Stimulated activated memory B cell treated with anti-CD40 and anti-IgM and Interleukin-4, amounts not matched to agents 10 μg/mL and 1 μg/mL and 100 μg/mL, for 72 hours (primary cell): ENCODE data around the gene PSEN1.

Source experiments
- ATAC-seq: fragments of 150-1000 bp; cut with Tn5 transposase; 2 replicates; pipeline ENCODE4 v1.10.0; 2021
- H3K27ac Mint-ChIP-seq: one replicate; pipeline ENCODE4 v1.8.0; 2022; ENCODE audit warnings: mild to moderate bottlenecking, mixed read lengths
- H3K27me3 Mint-ChIP-seq: one replicate; pipeline ENCODE4 v1.8.0; 2022; ENCODE audit warnings: mixed read lengths
- H3K36me3 Mint-ChIP-seq: one replicate; pipeline ENCODE4 v1.8.0; 2022; ENCODE audit warnings: mixed read lengths
- H3K4me1 Mint-ChIP-seq: one replicate; pipeline ENCODE4 v1.8.0; 2022; ENCODE audit warnings: mixed read lengths
- H3K4me3 Mint-ChIP-seq: one replicate; pipeline ENCODE4 v1.8.0; 2022; ENCODE audit warnings: mild to moderate bottlenecking, moderate library complexity, mixed read lengths
- H3K9me3 Mint-ChIP-seq: one replicate; pipeline ENCODE4 v1.8.0; 2022; ENCODE audit warnings: mixed read lengths

Gene PSEN1

DNA sequence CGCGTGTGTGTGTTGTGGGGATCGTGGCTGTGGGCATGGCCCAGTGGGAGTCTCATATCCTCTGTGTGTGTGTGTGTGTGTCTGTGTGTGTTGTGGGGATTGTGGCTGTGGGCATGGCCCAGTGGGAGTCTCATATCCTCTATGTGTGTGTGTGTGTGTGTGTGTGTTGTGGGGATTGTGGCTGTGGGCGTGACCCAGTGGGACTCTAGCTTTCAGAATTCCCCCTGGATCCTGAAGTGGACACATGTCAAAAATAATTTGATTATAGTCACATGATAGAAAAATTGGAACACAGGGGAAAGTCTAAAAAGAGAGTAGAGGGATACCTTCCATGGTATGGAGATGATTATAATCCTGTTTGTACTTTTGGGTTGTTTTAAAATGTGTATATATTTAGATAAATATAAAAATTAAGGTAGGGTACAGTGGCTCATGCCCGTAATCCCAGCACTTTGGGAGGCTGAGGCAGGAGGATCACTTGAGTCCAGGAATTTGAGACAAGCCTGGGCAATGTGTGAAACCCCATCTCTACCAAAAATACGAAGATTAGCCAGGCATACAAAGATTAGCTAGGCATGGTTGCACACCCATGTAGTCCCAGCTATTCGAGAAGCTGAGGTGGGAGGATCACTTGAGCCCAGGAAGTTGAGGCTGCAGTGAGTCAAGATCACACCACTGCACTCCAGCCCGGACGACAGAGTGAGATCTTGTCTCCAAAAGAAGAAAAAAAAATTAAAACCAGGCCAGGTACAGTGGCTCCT is 112.0 kb downstream of the PSEN1 start:
- Mint-ChIP-seq H3K27ac (peak overlapping the region; percentile 50), H3K4me1 (peaks cover 38% of the 10 kb centered on the region), H3K36me3 (no peaks in the 10 kb centered on the region), H3K9me3 (no peaks in the 10 kb centered on the region), H3K27me3 (peaks cover 31% of the 10 kb centered on the region), H3K4me3 (peak overlapping the region; percentile 60)
- peak; percentile 32 for ATAC-seq

DNA sequence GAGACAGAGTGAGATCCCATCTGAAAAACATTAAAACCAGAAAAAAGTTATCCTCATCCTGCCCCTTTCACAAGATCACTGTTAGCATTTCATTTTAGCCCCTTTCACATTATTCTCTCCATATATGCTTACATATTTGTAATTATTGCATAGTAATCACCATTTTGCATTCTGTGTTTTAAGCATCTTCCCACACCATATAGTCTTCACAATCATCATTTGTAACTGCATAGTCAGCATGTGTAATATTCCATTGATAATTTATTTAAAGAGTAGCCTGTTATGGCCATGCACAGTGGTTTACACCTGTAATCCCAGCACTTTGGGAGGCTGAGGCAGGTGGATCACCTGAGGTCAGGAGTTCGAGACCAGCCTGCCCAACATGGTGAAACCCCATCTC is 112.8 kb downstream of the PSEN1 start:
- Mint-ChIP-seq H3K27ac (peak overlapping the region; percentile 50), H3K4me3 (no peak overlapping the region), H3K36me3 (no peaks in the 10 kb centered on the region)

GRCh38 chr14:73249564-73250316 is 113.4 kb downstream of the PSEN1 start:
- no peaks in the 10 kb centered on the region for H3K36me3 Mint-ChIP-seq
- ATAC-seq, result no peak
- peak overlapping the region; percentile 50 for H3K27ac Mint-ChIP-seq
- no peak overlapping the region for H3K4me3 Mint-ChIP-seq
- H3K9me3 Mint-ChIP-seq, result no peaks in the 10 kb centered on the region
- peaks cover 33% of the 10 kb centered on the region for H3K4me1 Mint-ChIP-seq
- peaks cover 24% of the 10 kb centered on the region for H3K27me3 Mint-ChIP-seq

More for the DNA sequence above, 112.8 kb downstream of the PSEN1 start:
- Mint-ChIP-seq H3K4me1 (peaks cover 33% of the 10 kb centered on the region), H3K9me3 (no peaks in the 10 kb centered on the region), H3K27me3 (peaks cover 30% of the 10 kb centered on the region)
- ATAC-seq, result no peak

GRCh38 chr14:73250317-73250713 is 114.0 kb downstream of the PSEN1 start:
- ATAC-seq, result no peak
- H3K27me3 Mint-ChIP-seq, result peaks cover 23% of the 10 kb centered on the region
- H3K36me3 Mint-ChIP-seq, result no peaks in the 10 kb centered on the region
- no peak overlapping the region for H3K27ac Mint-ChIP-seq
- peaks cover 33% of the 10 kb centered on the region for H3K4me1 Mint-ChIP-seq
- H3K4me3 Mint-ChIP-seq, result no peak overlapping the region
- no peaks in the 10 kb centered on the region for H3K9me3 Mint-ChIP-seq

DNA sequence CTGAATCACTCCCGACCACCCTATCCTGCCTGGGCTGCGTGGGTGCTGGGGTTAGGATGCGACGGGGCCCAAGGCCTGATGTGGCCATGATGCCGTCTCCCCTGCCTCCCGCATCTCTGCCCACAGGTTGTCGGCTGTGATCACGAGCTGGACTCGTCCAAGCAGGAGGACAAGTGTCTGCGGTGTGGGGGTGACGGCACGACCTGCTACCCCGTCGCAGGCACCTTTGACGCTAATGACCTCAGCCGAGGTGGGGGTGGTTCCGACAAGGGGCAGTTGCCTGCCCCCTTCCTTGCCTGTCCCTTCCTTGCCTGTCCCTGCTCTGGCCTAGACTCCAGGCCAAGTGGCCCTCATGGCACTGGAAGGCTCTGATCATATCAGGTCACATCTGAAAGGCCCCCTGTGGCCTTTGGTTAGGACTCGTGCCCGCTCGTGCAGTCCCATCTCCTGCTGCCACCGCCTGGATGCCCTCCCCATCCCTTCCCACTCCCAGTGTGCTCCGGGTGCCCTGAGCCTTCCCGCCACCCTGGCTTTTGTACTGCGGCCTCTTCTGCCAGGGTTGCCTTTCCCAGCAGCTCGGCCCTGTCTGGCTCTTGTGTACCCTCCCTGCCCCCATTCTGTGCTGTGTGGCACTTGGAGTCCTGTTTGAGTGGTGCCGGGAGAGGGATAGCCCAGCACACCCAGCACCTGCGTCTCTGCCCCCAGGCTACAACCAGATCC is 114.6 kb downstream of the PSEN1 start:
- ATAC-seq, result no peak
- Mint-ChIP-seq H3K9me3 (no peaks in the 10 kb centered on the region), H3K36me3 (no peaks in the 10 kb centered on the region), H3K27me3 (peaks cover 23% of the 10 kb centered on the region), H3K27ac (no peak overlapping the region), H3K4me1 (peaks cover 33% of the 10 kb centered on the region), H3K4me3 (no peak overlapping the region)

GRCh38 chr14:73251516-73252215 is 115.4 kb downstream of the PSEN1 start:
- no peak overlapping the region for H3K27ac Mint-ChIP-seq
- ATAC-seq, result peak; percentile 6

GRCh38 chr14:73252491-73253322 is 116.4 kb downstream of the PSEN1 start:
- ATAC-seq, result no peak
- no peaks in the 10 kb centered on the region for H3K9me3 Mint-ChIP-seq
- peaks cover 17% of the 10 kb centered on the region for H3K4me1 Mint-ChIP-seq
- no peak overlapping the region for H3K4me3 Mint-ChIP-seq
- H3K36me3 Mint-ChIP-seq, result no peaks in the 10 kb centered on the region
- H3K27ac Mint-ChIP-seq, result no peak overlapping the region
- H3K27me3 Mint-ChIP-seq, result peaks cover 6% of the 10 kb centered on the region

More at GRCh38 chr14:73251516-73252215, 115.4 kb downstream of the PSEN1 start:
- Mint-ChIP-seq H3K4me3 (no peak overlapping the region), H3K27me3 (peaks cover 16% of the 10 kb centered on the region), H3K9me3 (no peaks in the 10 kb centered on the region), H3K4me1 (peaks cover 27% of the 10 kb centered on the region), H3K36me3 (no peaks in the 10 kb centered on the region)

DNA sequence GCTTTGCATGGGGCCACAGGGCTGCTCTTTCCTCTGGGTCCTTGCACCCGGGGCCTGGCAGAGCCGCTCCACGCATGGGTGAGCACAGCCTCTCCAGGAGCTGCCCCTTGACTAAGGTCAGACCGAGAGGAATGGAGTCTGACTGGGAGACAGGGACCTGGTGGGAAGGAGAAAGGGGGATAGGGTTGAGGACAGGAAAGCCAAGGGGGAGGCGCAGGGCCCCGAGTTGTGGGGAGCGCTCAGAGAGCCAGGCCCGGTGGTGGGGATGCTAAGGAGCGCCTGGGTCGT is 117.0 kb downstream of the PSEN1 start:
- Mint-ChIP-seq H3K27me3 (peaks cover under 1% of the 10 kb centered on the region), H3K27ac (no peak overlapping the region)
- ATAC-seq, result no peak

GRCh38 chr14:73253721-73254120 is 117.4 kb downstream of the PSEN1 start:
- Mint-ChIP-seq H3K36me3 (no peaks in the 10 kb centered on the region), H3K9me3 (no peaks in the 10 kb centered on the region), H3K27me3 (no peaks in the 10 kb centered on the region), H3K4me1 (peaks cover 7% of the 10 kb centered on the region), H3K4me3 (no peak overlapping the region), H3K27ac (no peak overlapping the region)
- no peak for ATAC-seq

More for the DNA sequence above, 117.0 kb downstream of the PSEN1 start:
- H3K4me1 Mint-ChIP-seq, result peaks cover 11% of the 10 kb centered on the region
- H3K36me3 Mint-ChIP-seq, result no peaks in the 10 kb centered on the region
- H3K4me3 Mint-ChIP-seq, result no peak overlapping the region
- H3K9me3 Mint-ChIP-seq, result no peaks in the 10 kb centered on the region

- Mint-ChIP-seq H3K4me1 (no peaks in the 10 kb centered on the region), H3K36me3 (no peaks in the 10 kb centered on the region), H3K27me3 (no peaks in the 10 kb centered on the region), H3K27ac (no peak overlapping the region), H3K4me3 (no peak overlapping the region), H3K9me3 (no peaks in the 10 kb centered on the region)
- no peak for ATAC-seq
Measured at GRCh38 chr14:73254247-73255004, 118.1 kb downstream of the PSEN1 start.

DNA sequence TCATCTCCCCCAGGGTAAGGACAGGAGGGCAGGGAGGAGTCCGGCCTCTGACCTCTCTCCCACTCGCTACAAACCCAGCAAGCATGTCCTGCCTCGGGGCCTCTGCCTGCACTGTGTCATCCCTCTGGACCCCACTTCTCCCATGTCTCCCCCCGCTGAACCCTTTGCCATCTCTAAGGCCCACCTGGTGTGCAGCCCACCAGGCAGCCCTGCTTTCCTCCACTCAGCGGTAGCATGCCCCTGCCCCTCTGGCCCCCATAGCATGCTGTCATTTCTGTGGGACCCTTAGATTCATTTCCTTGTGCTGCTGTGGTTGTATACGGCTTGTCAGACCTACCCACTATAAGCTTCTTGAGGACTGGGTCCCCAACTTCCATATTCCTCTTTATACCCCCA is 118.7 kb downstream of the PSEN1 start:
- no peaks in the 10 kb centered on the region for H3K36me3 Mint-ChIP-seq
- ATAC-seq, result no peak
- H3K4me1 Mint-ChIP-seq, result no peaks in the 10 kb centered on the region
- no peak overlapping the region for H3K4me3 Mint-ChIP-seq
- H3K9me3 Mint-ChIP-seq, result no peaks in the 10 kb centered on the region
- H3K27me3 Mint-ChIP-seq, result no peaks in the 10 kb centered on the region
- no peak overlapping the region for H3K27ac Mint-ChIP-seq

DNA sequence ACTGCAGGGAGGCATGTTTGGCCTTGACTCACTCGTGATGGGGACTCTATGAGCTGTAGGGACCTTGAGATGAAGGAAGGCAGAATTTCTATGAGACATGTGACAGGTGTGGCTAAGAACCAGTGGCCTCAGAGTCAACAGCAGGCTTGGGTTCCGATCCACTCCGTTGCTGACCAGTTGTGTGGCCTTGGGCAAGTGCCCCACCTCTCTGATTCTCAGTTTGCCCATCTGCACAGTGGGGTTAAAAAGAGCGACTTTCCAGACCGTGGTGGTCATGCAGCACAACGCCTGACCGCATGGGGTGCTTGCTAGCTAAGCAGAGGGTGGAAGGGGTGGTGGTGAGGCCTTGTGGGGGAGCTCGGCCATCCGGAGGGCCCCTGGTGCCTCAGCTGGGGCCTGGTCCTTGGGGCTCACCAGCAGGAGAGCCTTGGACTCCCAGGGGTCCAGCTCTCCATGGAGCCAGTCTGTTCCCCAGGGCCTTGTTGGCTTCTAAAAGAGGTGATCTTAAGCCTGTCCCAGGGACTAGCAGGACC is 119.5 kb downstream of the PSEN1 start:
- ATAC-seq, result no peak
- no peaks in the 10 kb centered on the region for H3K36me3 Mint-ChIP-seq
- H3K27me3 Mint-ChIP-seq, result peaks cover under 1% of the 10 kb centered on the region
- no peak overlapping the region for H3K4me3 Mint-ChIP-seq
- no peaks in the 10 kb centered on the region for H3K4me1 Mint-ChIP-seq
- H3K9me3 Mint-ChIP-seq, result no peaks in the 10 kb centered on the region
- H3K27ac Mint-ChIP-seq, result no peak overlapping the region

DNA sequence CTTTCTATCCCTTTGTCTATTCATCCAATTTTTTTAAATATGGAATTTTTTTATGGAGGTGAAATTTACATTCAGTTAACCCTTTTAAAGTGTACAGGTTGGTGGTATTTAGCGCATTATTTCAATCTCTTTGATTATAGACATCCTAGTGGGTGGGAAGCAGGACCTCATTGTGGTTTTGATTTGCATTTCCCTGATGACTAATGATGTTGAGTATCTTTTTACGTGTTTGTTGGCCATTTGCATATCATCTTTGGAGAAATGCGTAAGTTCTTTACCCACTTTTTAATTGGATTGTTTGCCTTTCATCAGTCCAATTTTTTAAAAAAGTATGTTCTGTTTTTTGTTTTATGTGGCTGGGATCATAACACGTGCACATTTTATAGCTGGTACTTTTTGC is 121.8 kb downstream of the PSEN1 start:
- no peak overlapping the region for H3K27ac Mint-ChIP-seq
- no peaks in the 10 kb centered on the region for H3K9me3 Mint-ChIP-seq
- no peak overlapping the region for H3K4me3 Mint-ChIP-seq
- no peaks in the 10 kb centered on the region for H3K4me1 Mint-ChIP-seq
- no peak for ATAC-seq
- H3K36me3 Mint-ChIP-seq, result no peaks in the 10 kb centered on the region
- peaks cover 16% of the 10 kb centered on the region for H3K27me3 Mint-ChIP-seq
